CMK (cell line): Measurements from ENCODE around the gene ZNF80.
"Not testable (repeated sequence)": the region's sequence is repeated elsewhere in the genome, so short reads cannot be mapped to it uniquely, and the experiment has no call there.

ENCODE experiments used
- DNase-seq: peaks from one replicate; pipeline ENCODE4 v3.0.0-alpha.2; 2010; ENCODE audit warnings: low read depth

The ZNF80 gene

GRCh38 chr3:114237478-114237877 lies at the start of gene ZNF80:
ZNF80 (minus strand) TSS chr3:114237578; CDS start chr3:114237074, 504 bp downstream.
- DNase-seq = not testable (repeated sequence)

DNA sequence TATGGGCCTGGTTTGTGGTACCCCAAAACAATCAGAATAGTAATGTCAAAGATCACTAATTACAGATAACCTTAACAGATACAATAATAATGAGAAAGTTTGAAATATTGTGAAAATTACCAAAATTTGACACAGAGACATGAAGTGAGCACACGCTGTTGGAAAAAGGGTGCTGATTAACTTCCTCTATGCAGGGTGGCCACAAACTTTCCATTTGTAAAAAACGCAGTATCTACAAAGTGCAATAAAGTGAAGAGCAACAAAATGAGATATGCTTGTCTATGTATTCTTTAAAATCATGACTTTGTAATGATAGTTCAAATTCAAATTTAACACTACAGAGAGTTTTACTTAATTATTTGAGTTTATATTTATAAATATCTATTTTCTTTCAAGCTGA lies 48.9 kb upstream of the ZNF80 start:
- no peak for DNase-seq

DNA sequence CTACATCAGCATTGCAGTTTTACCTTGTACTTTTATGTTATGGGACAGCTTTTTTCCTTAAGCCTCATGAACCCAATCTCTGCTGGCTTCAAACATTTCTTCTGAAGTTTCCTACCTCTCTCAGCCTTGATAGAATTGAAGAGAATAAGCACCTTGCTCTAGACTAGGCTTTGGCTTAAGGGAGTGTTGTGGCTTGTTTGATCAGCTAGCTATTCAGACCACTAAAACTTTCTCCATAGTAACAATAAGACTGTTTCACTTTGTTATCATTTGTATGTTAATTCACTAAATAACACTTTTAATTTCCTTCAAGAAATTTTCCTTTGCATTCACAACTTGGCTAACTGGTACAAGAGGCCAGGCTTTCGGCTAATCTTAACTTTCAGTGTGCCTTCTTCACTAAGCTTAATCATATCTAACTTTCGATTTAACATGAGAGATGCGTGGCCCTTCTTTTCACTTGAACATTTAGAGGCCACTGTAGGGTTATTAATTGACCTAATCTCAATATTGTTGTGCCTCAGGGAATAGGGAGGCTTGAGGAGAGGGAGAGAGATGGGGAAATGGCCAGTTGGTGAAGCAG lies 48.4 kb upstream of the ZNF80 start:
- DNase-seq = no peak

- DNase-seq = no peak
These were observed 47.3 kb upstream of the ZNF80 start for GRCh38 chr3:114284644-114285043.

DNA sequence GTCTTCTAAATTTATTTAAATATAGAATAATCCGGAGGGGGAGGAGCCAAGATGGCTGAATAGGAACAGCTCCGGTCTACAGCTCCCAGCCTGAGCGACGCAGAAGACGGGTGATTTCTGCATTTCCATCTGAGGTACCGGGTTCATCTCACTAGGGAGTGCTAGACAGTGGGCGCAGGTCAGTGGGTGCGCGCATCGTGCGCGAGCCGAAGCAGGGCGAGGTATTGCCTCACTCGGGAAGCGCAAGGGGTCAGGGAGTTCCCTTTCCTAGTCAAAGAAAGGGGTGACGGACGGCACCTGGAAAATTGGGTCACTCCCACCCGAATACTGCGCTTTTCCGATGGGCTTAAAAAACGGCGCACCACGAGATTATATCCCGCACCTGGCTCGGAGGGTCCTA lies 39.5 kb upstream of the ZNF80 start:
- DNase-seq = not testable (repeated sequence)

- no peak for DNase-seq
These were observed 37.6 kb upstream of the ZNF80 start for GRCh38 chr3:114274929-114275328.

DNA sequence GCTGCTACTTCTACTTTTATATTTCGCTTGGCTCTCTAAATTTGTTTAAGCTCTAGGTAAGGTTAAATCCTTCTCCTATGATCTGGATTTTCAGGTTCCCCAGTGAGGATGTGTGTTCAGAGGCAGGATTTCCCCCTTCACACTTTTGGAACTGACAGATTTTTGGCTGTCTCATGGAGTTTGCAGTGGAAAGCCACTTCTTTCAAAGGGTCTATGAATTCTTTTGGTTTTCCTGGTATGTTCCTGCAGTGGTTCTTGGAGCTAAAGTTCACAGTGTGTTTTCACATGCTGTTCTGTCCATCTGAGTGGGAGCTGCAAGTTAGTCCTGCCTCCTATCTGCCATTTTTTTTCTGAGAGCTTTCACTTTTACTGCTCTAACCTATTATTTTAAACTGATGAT lies 34.9 kb upstream of the ZNF80 start:
- no peak for DNase-seq

- DNase-seq = no peak
These were observed 32.6 kb upstream of the ZNF80 start for GRCh38 chr3:114270019-114270418.

DNA sequence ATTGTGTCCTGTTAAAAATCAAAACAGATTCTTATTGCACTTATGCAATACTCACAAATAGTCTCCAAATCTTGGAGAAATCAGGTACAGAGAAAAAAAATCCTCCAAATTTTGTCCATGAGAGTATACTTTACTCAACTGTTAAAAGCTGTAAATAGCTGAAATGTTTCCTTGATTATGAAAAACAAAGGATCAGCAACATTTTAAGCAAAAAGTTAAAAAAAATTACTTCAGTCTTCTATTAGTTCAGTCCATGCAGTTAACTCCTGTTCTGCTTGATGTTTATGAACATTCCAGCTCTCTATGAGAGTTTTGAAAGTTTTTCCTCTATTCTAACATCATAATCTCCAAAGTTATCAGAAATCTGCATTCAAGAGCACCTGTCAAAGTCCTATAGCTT lies 22.8 kb upstream of the ZNF80 start:
- no peak for DNase-seq

DNA sequence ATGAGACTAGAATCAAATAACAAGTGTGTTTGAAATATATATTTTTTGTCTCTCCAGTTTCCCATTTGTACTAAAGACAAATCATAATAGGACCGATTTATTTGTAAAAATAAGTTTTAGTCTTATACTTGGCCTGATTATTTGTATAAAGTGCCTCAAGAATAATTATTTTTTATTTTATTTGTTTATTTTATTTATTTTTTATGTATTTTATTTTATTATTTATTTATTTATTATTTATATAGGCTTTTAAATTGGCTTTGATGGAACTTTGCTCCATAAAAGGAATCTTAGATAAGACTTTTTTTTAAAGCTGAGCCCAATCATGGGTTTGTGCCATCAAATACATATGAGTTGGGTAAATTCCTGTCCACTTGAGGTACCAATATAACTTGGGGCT lies 22.2 kb upstream of the ZNF80 start:
- DNase-seq = no peak

- DNase-seq = no peak
These were observed 16.1 kb upstream of the ZNF80 start for GRCh38 chr3:114253505-114253904.

- DNase-seq = no peak
These were observed 15.6 kb upstream of the ZNF80 start for GRCh38 chr3:114252954-114253353.

GRCh38 chr3:114242947-114243346 lies 5.6 kb upstream of the ZNF80 start:
- DNase-seq = no peak

- DNase-seq = no peak
These were observed 3.9 kb upstream of the ZNF80 start for GRCh38 chr3:114241262-114241661.

DNA sequence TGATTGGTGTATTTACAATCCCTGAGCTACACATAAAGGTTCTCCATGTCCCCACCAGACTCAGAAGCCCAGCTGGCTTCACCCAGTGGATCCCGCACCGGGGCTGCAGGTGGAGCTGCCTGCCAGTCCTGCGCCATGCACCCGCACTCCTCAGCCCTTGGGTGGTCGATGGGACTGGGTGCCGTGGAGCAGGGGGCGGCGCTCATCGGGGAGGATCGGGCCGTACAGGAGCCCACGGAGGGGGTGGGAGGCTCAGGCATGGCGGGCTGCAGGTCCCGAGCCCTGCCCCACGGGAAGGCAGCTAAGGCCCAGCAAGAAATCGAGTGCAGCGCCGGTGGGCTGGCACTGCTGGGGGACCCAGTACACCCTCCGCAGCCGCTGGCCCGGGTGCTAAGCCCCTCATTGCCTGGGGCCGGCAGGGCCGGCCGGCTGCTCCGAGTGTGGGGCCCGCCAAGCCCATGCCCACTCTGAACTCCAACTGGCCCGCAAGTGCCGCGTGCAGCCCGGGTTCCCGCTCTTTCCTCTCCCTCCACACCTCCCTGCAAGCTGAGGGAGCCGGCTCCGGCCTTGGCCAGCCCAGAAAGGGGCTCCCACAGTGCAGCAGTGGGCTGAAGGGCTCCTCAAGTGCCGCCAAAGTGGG lies 888 bp upstream of the ZNF80 start:
- DNase-seq = not testable (repeated sequence)

DNA sequence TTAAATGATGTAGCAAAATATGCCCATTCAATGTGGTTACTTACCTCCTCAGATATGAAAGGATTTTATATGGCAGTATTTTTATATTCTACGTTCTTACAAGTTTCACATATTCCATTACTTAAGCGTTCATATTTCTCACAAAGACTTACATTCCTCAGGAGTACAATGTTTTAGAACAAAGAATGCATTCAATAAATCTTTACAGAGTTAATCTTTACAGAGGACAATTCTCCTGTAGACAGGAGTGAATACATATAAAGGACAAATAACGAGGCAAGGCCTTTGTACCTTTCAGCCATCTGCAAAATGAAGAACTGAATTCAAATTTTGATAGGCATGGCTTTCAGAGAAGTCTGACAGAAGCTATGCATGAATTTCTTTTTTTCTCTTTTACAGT lies 1.9 kb downstream of the ZNF80 start:
- DNase-seq = no peak

GRCh38 chr3:114234745-114235144 lies 2.6 kb downstream of the ZNF80 start:
- no peak for DNase-seq

GRCh38 chr3:114231616-114232015 lies 5.8 kb downstream of the ZNF80 start:
- DNase-seq = no peak

- no peak for DNase-seq
These were observed 10.3 kb downstream of the ZNF80 start for GRCh38 chr3:114227076-114227475.

DNA sequence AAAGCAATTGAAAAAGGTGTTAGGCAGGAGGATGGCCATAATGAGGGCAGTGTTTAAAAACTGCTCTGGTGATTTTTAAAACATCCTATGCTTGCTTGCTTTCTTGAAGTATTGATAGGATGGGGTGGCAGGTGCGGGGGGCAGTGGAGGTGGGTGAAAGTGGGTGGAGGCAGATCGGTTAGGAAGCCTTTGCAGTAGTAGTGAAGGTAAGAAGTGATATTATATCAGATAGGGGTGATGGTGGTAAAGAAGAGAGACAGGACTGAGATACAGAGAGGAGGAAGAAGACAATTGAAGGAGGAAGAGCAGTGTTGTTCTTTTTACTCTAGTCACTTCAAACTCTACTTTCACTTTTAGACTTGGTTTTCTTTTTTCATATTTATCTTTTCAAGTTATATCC lies 11.1 kb downstream of the ZNF80 start:
- DNase-seq = no peak

DNA sequence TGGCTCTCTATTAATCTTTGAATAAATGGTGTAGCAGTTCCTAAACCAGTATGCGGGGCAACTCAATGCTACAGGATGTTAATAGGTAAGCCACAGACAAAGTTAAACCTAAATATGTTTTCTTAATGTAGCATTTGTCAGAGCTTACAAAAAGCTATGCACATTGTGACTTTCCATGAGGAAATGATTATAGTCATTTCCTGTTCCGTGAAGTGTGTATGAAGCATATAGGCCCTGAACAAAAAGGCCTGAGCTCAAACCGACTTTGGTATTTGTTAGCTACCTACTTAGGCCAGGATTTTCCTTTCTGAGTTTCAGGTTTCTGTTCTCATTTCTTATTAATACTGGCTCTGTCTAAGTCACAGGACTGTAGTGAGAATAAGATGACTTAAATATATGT lies 14.2 kb downstream of the ZNF80 start:
- DNase-seq = no peak

- no peak for DNase-seq
These were observed 15.5 kb downstream of the ZNF80 start for GRCh38 chr3:114221881-114222264.

DNA sequence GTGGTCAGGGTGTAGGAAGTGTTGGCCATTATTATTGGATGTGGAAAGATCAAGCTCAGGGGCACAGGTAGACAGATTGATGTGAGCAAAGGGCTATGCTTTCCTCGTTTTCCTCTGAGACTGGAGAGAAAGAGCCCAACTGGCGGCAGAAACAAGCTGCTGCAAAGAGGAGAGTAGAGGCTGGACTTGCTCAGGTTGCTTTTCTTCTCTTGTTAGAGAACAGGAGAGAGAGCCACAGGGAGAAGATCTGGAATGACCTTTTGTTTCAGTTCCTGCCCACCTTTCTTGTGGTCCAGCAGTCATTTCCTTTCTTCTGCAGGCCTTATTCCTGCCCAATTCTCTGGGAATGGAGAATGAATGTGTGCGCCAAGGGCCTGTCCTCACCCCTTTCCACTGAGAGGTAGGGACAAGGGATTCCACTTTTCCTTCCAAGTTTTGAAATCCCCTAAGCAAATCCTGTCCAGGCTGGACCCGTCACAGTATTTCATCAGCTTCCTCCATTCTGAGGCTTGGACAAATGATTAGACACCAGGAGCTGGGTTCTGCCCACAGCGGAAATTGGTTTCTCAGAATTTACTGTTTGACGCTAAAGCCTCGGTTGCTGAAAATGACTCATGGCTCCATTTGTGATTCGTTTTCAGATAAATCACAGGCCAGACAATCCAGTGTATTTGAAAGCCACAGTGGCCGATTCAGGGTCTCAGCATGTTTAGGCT lies 16.1 kb downstream of the ZNF80 start:
- DNase-seq = no peak

- DNase-seq = no peak
These were observed 17.6 kb downstream of the ZNF80 start for GRCh38 chr3:114219741-114220140.
